Lung (tissue), 12 donors: ENCODE results near the gene PLPP3. TPM values are rescaled to one million over a fixed set of nuclear protein-coding genes. Genes with fewer than 3 reads are reported as not detected.

Experiments
- ATAC-seq: fragments of 200-7000 bp; cut with Tn5 transposase; one replicate; pipeline ENCODE4 v1.9.1; 2020; ENCODE audit warnings: moderate number of reproducible peaks; ENCODE audit not compliant: insufficient read depth, low FRiP score
- DNase-seq, 3 donors: peaks; one replicate each; pipeline ENCODE4 v3.0.0-alpha.2; 2013 to 2017
- H3K27ac ChIP-seq, 2 donors: one replicate each; pipeline ENCODE4 v1.5.1; 2013; ENCODE audit warnings: mild to moderate bottlenecking in 2 of 2, moderate library complexity in 2 of 2, control low read depth in 1 of 2, inconsistent platforms in 1 of 2, low read depth in 1 of 2, low read length in 1 of 2
- H3K27me3 ChIP-seq, 3 donors: one replicate each; pipeline ENCODE4 v1.5.1; 2013; ENCODE audit warnings: low read length in 2 of 3; ENCODE audit not compliant: control insufficient read depth in 3 of 3, insufficient read depth in 3 of 3
- H3K36me3 ChIP-seq, 4 donors: one replicate each; pipeline ENCODE4 v1.5.1; 2013; ENCODE audit warnings: low read length in 4 of 4, mild to moderate bottlenecking in 1 of 4, moderate library complexity in 1 of 4; ENCODE audit not compliant: control insufficient read depth in 4 of 4, insufficient read depth in 4 of 4
- H3K4me1 ChIP-seq, 5 donors: one replicate each; pipeline ENCODE4 v1.5.1; 2013; ENCODE audit warnings: low read length in 5 of 5, mild to moderate bottlenecking in 2 of 5, moderate library complexity in 1 of 5; ENCODE audit not compliant: control insufficient read depth in 5 of 5, insufficient read depth in 5 of 5
- H3K4me3 ChIP-seq: one replicate; pipeline ENCODE4 v1.5.1; 2013; ENCODE audit warnings: mild to moderate bottlenecking, control low read depth, moderate library complexity
- H3K9ac ChIP-seq, 2 donors: one replicate each; pipeline ENCODE4 v1.5.1; 2013; ENCODE audit warnings: low read length in 2 of 2, control low read depth in 1 of 2; ENCODE audit not compliant: insufficient read depth in 1 of 2
- H3K9me3 ChIP-seq, 4 donors: one replicate each; pipeline ENCODE4 v1.5.1; 2013; ENCODE audit warnings: low read length in 3 of 4, mild to moderate bottlenecking in 1 of 4, moderate library complexity in 1 of 4; ENCODE audit not compliant: control insufficient read depth in 4 of 4, insufficient read depth in 3 of 4
- WGBS, 2 donors: extraction: QIAGEN DNeasy Blood & Tissue Kit; methylation state at CpG; one replicate each; pipeline ENCODE4 v1.1.7; 2013; 5-methylcytosine and 5-hydroxymethylcytosine counted together
- polyA plus RNA-seq, 2 donors: library from polyadenylated mRNA; stranded (reverse); fragments of 200-250 nt; gene quantifications; one replicate each; pipeline ENCODE4 v1.2.1, GENCODE V29; 2013
- total RNA-seq, 2 donors: library from RNA; depleted of rRNA in 1 of 2; stranded (reverse); fragments of >200 nt in 1 of 2; gene quantifications; one replicate each; pipeline ENCODE4 v1.2.1, GENCODE V29; 2014 to 2021
- TF ChIP-seq, protein P1 (sequence below): IDR thresholded peaks from 2 replicates; pipeline ENCODE4 v1.5.1; 2012; ENCODE audit warnings: mild to moderate bottlenecking; ENCODE audit errors: control extremely low read depth, extremely low read depth
- donor health status: control.
- donor health status: control.
- donor health status: Bipolar disorder and iron deficiency.
- donor health status: healthy.
- donor health status: DM: yes; HTN: yes; CAD: no.

PLPP3 gene
- total and polyA plus RNA-seq, 4 donors, result 8.6 to 121 (median 112) TPM

DNA sequence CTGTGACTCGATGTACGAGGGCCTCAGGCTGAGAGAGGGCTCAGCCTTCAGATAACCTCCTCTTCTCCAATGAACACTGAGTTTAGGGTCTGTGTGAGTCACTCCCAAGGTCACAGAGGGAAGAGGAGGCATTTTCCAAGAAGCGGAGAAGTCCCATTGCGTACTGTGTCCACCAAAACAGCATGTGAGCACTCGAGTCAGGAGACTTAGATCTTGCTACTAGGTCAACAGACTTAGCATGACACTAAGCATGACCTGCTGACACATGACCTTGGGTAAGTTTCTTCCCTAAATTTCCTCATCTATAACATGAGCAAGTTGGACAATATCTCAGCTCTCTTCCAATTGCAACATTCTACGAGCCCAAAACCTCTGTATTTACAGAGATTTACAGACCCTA is 68.0 kb downstream of the PLPP3 start:
- Histone ChIP-seq H3K9ac (no peak overlapping the region), H3K27me3 (no peaks in the 10 kb centered on the region), H3K9me3 (no peaks in the 10 kb centered on the region), H3K36me3 (peaks cover 5 to 68% (median 42%) of the 10 kb centered on the region in 4 donors), H3K4me1 (peaks cover 7 to 53% (median 26%) of the 10 kb centered on the region in 5 donors), H3K4me3 (no peak overlapping the region), H3K27ac (peak overlapping the region; percentile 45 to 61)
- ATAC-seq (no peak), DNase-seq (no peak)
- TF ChIP-seq, protein P1, sequence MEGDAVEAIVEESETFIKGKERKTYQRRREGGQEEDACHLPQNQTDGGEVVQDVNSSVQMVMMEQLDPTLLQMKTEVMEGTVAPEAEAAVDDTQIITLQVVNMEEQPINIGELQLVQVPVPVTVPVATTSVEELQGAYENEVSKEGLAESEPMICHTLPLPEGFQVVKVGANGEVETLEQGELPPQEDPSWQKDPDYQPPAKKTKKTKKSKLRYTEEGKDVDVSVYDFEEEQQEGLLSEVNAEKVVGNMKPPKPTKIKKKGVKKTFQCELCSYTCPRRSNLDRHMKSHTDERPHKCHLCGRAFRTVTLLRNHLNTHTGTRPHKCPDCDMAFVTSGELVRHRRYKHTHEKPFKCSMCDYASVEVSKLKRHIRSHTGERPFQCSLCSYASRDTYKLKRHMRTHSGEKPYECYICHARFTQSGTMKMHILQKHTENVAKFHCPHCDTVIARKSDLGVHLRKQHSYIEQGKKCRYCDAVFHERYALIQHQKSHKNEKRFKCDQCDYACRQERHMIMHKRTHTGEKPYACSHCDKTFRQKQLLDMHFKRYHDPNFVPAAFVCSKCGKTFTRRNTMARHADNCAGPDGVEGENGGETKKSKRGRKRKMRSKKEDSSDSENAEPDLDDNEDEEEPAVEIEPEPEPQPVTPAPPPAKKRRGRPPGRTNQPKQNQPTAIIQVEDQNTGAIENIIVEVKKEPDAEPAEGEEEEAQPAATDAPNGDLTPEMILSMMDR, result no peak
- WGBS, 2 donors, result 68 to 81% methylated on average over 6 of the region's 6 CpGs

DNA sequence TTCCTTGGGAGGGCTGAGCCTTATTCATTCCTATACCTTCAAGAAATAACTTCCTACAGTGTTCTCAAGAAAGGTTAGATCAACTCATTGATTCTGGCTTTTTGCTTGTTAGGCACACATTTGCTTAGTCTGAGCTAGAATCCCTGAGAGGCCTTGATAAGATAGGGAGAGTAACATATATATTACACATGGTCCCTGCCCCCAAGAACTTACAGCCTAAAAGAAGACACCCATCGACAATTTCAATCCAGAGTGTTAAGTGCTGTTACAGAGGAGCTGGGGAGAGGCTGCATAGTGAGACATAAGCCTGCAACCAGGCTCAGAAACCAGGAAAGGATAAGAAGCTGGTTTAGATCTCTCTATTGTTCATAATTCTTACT is 68.7 kb downstream of the PLPP3 start:
- Histone ChIP-seq H3K9ac (no peak overlapping the region), H3K4me1 (peaks cover 7 to 56% (median 28%) of the 10 kb centered on the region in 5 donors), H3K27ac (peak overlapping the region in 1 of 2 donors; percentile 14), H3K4me3 (no peak overlapping the region), H3K36me3 (peaks cover 5 to 69% (median 46%) of the 10 kb centered on the region in 4 donors), H3K9me3 (no peaks in the 10 kb centered on the region), H3K27me3 (no peaks in the 10 kb centered on the region)
- ATAC-seq (no peak), DNase-seq (no peak)
- WGBS, 2 donors, result 53 to 84% methylated on average over 1 of the region's 1 CpG
- TF ChIP-seq, protein P1, result no peak

GRCh38 chr1:56509713-56510641 is 69.4 kb downstream of the PLPP3 start:
- DNase-seq, result peak; percentile 32 to 64 (median 57)
- H3K4me3 ChIP-seq, result no peak overlapping the region
- H3K9me3 ChIP-seq, result no peaks in the 10 kb centered on the region
- H3K9ac ChIP-seq, result no peak overlapping the region
- H3K4me1 ChIP-seq, result peaks cover 7 to 57% (median 29%) of the 10 kb centered on the region in 5 donors
- TF ChIP-seq, protein P1, result no peak
- no peaks in the 10 kb centered on the region for H3K27me3 ChIP-seq
- peak overlapping the region; percentile 34 to 85 for H3K27ac ChIP-seq
- ATAC-seq, result no peak
- 64 to 75% methylated on average over 13 of the region's 13 CpGs for WGBS, 2 donors
- peaks cover 5 to 68% (median 44%) of the 10 kb centered on the region in 4 donors for H3K36me3 ChIP-seq
